C4-2B (cell line): ENCODE data around the gene ZNHIT3.

Experiments
- H3K27ac ChIP-seq: fragments of 450-650 bp; 2 replicates; pipeline ENCODE4 v1.5.1; 2017
- ZFX ChIP-seq: fragments of 450-650 bp; IDR thresholded peaks from 2 replicates; pipeline ENCODE4 v1.6.1; 2017
- TF ChIP-seq, protein P1 (sequence below): fragments of 450-650 bp; conservative IDR thresholded peaks from 2 replicates; pipeline ENCODE4 v1.5.1; 2017; ENCODE audit warnings: mild to moderate bottlenecking

ZNHIT3 gene

DNA sequence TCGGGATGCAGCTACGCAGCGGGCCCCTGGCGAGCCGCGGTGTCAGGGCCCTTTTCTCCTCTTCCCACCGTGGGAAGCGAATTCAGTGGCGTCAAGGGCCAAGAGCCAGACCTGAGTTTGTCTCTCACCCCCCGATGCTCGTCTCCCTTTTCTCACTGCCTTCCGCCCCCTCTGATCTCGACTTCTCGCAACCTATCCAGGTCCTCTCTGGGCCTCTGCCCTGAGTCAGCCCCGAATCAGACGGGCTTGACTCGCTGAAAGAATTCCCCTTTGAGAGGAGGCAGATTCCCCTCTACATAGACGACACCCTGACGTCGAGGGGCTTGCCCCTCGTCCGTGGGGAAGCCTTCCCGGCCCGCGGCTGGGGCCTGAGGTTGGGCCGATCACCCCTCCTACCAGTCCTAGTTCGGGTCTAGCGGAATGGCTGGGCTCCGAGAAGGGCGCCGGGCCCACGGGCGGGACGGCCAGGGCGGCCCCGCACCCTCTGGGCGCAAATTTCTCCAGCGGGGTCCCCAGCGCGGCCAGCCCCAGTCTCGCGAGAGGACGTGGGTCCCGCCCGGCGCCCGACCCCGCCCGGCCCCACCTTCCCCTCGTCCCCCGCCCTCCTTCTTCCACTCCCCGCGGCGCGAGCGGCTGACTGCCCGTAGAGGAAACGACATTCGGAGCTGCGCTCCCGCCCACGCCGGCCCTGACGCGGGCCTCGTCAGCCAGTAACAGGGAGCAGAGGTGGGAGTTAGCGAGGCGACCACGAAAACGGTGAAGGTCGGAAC is 58.0 kb downstream of the ZNHIT3 start, which contains the start of gene GGNBP2:
TSS of gene GGNBP2 (plus strand) at position 613 of the 770 bp plus-strand sequence. CDS start 806 bp downstream, outside the sequence.
- H3K27ac ChIP-seq = peak within 1 kb of the TSS; percentile 98
- TF ChIP-seq ZFX = peak; percentile 53
- TF ChIP-seq, protein P1, sequence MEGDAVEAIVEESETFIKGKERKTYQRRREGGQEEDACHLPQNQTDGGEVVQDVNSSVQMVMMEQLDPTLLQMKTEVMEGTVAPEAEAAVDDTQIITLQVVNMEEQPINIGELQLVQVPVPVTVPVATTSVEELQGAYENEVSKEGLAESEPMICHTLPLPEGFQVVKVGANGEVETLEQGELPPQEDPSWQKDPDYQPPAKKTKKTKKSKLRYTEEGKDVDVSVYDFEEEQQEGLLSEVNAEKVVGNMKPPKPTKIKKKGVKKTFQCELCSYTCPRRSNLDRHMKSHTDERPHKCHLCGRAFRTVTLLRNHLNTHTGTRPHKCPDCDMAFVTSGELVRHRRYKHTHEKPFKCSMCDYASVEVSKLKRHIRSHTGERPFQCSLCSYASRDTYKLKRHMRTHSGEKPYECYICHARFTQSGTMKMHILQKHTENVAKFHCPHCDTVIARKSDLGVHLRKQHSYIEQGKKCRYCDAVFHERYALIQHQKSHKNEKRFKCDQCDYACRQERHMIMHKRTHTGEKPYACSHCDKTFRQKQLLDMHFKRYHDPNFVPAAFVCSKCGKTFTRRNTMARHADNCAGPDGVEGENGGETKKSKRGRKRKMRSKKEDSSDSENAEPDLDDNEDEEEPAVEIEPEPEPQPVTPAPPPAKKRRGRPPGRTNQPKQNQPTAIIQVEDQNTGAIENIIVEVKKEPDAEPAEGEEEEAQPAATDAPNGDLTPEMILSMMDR = no peak; the same call in 1 of the 2 replicates

DNA sequence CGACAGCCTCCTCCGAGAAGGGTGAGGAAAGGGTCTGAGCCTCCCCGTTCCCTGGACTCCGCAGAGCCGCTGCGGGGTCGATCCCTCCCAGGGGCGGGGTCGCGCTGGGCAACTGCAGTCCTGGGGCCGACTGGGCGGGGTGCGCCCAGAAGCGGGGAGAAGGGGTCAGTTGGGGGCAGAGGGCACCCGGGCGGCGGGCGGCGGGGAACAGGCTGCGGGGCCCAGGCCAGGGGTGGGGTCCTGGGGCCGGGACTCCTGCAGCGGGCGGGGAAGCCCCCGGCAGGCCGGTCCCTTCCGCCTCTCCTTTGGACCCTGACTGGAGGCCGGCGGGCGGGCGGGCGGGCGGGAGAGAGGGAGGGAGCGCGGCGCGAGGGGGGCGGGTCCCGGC is 58.6 kb downstream of the ZNHIT3 start:
- no peak for TF ChIP-seq ZFX
- TF ChIP-seq, protein P1 = no peak
- peak overlapping the region; percentile 98 for H3K27ac ChIP-seq
